ENCODE data around the gene SYT17. TPM values are rescaled to one million over a fixed set of nuclear protein-coding genes. Genes with fewer than 3 reads are reported as not detected.

The SYT17 gene
- total and polyA plus RNA-seq, 10 of the 15 experiments (the other 5 are each of a cell fraction or from before 2014, with no cell fraction given): 3.7 to 12.3 (median 5.0) TPM

DNA sequence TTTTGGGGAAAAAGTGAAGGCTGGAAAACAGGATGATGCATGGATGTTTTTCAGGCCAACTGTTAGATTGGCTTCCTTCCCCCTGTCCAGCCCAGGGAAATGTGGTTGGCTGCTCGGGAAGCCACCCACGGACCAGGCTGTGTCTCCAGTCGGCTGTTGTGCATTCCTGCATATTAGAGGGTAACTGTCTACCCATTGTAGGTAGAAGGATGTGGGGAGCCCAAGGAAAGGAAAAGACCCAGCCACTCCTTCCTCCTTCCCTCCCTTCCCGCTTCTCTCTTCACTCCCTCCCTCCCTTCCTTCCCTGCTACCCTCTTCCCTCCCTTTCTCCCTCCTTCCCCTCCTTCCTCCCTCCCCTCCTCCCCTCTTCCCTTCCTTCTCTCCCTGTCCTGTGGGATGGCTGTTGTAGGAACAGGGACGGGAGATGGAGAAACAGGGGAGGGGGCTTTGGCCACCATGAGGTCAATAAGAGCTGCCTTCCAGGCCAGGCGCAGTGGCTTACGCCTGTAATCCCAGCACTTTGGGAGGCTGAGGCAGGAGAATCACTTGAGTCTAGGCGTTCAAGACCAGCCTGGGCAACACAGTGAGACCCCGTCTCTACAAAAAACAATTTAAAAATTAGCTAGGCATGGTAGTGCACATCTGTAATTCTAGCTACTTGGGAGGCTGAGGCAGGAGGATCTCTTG lies 16.9 kb downstream of the SYT17 start (continued):
- TF ChIP-seq SUPT20H (IDR thresholded peaks at IDR 0.05; ENCODE audit: borderline replicate concordance, control insufficient read depth, low read depth, low read length) (no peak), JUNB (IDR thresholded peaks at IDR 0.05) (no peak)
- TF ChIP-seq, protein P1, sequence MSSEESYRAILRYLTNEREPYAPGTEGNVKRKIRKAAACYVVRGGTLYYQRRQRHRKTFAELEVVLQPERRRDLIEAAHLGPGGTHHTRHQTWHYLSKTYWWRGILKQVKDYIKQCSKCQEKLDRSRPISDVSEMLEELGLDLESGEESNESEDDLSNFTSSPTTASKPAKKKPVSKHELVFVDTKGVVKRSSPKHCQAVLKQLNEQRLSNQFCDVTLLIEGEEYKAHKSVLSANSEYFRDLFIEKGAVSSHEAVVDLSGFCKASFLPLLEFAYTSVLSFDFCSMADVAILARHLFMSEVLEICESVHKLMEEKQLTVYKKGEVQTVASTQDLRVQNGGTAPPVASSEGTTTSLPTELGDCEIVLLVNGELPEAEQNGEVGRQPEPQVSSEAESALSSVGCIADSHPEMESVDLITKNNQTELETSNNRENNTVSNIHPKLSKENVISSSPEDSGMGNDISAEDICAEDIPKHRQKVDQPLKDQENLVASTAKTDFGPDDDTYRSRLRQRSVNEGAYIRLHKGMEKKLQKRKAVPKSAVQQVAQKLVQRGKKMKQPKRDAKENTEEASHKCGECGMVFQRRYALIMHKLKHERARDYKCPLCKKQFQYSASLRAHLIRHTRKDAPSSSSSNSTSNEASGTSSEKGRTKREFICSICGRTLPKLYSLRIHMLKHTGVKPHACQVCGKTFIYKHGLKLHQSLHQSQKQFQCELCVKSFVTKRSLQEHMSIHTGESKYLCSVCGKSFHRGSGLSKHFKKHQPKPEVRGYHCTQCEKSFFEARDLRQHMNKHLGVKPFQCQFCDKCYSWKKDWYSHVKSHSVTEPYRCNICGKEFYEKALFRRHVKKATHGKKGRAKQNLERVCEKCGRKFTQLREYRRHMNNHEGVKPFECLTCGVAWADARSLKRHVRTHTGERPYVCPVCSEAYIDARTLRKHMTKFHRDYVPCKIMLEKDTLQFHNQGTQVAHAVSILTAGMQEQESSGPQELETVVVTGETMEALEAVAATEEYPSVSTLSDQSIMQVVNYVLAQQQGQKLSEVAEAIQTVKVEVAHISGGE (CRISPR knock-in tag; IDR thresholded peaks at IDR 0.05): no peak
- TF ChIP-seq, protein P2, sequence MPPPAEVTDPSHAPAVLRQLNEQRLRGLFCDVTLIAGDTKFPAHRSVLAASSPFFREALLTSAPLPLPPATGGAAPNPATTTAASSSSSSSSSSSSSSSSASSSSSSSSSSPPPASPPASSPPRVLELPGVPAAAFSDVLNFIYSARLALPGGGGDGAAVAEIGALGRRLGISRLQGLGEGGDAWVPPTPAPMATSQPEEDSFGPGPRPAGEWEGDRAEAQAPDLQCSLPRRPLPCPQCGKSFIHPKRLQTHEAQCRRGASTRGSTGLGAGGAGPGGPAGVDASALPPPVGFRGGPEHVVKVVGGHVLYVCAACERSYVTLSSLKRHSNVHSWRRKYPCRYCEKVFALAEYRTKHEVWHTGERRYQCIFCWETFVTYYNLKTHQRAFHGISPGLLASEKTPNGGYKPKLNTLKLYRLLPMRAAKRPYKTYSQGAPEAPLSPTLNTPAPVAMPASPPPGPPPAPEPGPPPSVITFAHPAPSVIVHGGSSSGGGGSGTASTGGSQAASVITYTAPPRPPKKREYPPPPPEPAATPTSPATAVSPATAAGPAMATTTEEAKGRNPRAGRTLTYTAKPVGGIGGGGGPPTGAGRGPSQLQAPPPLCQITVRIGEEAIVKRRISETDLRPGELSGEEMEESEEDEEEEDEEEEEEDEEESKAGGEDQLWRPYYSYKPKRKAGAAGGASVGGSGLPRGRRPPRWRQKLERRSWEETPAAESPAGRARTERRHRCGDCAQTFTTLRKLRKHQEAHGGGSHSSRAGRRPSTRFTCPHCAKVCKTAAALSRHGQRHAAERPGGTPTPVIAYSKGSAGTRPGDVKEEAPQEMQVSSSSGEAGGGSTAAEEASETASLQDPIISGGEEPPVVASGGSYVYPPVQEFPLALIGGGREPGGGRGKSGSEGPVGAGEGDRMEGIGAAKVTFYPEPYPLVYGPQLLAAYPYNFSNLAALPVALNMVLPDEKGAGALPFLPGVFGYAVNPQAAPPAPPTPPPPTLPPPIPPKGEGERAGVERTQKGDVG (CRISPR knock-in tag; IDR thresholded peaks at IDR 0.05): no peak

DNA sequence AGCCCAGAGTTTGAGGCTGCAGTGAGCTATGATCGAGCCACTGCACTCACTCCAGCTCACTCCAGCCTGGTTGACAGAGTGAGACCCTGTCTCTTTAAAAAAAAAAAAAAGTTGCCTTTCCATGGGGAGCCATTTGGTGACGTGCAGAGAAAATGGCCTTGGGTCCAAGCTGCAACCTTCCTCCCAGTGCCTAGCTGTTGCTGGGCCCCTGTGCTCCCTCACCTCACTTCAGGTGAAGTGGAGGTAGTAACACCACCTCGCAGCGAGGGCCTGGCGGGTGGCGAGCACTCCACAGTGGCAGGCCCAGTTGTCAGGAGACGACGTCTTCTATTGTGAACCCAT lies 17.4 kb downstream of the SYT17 start:
- no peak overlapping the region for H3K4me2 ChIP-seq (ENCODE audit: control insufficient read depth, insufficient read depth)
- ChIA-PET RAD21 (ENCODE audit: unreplicated experiment) (no interaction called here), CTCF (interaction anchor here (0.6 to 1.2 kb wide), 2 partner anchors 8 to 68 kb away, joined by 3 to 5 read pairs; no protein-coding TSS in a partner anchor), SMC1A (ENCODE audit: uncharacterized antibody, unreplicated experiment) (no interaction called here), POLR2A (no interaction called here)
- WGBS (ENCODE audit: insufficient coverage, insufficient replicate concordance, low lambda C conversion rate, missing lambda C conversion rate): 59% methylated on average over 8 of the region's 8 CpGs
- H3K9ac ChIP-seq (ENCODE audit: control insufficient read depth, insufficient read depth, low read length): no peak overlapping the region
- no peaks in the 10 kb centered on the region for H4K20me1 ChIP-seq (ENCODE audit: control insufficient read depth, insufficient read depth)
- no peak for TF ChIP-seq SMAD1 (IDR thresholded peaks at IDR 0.05; ENCODE audit: low read depth, partially characterized antibody)
- TF ChIP-seq, protein P3, sequence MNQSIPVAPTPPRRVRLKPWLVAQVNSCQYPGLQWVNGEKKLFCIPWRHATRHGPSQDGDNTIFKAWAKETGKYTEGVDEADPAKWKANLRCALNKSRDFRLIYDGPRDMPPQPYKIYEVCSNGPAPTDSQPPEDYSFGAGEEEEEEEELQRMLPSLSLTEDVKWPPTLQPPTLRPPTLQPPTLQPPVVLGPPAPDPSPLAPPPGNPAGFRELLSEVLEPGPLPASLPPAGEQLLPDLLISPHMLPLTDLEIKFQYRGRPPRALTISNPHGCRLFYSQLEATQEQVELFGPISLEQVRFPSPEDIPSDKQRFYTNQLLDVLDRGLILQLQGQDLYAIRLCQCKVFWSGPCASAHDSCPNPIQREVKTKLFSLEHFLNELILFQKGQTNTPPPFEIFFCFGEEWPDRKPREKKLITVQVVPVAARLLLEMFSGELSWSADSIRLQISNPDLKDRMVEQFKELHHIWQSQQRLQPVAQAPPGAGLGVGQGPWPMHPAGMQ (IDR thresholded peaks at IDR 0.05; ENCODE audit: borderline replicate concordance): no peak
- TF ChIP-seq TARDBP (IDR thresholded peaks at IDR 0.05; ENCODE audit: borderline replicate concordance): no peak
- no peak for TF ChIP-seq ZNF207 (IDR thresholded peaks at IDR 0.05; ENCODE audit: borderline replicate concordance)
- no peaks in the 10 kb centered on the region for H3K4me1 ChIP-seq (ENCODE audit: control insufficient read depth, insufficient read depth, low read length)
- H3K9me3 ChIP-seq (replicated peaks; ENCODE audit: control insufficient read depth, insufficient read depth, low read length): no peaks in the 10 kb centered on the region
- FAIRE-seq: no peak
- H3K27ac ChIP-seq (ENCODE audit: control insufficient read depth, insufficient read depth): no peak overlapping the region
- no peaks in the 10 kb centered on the region; a peak in 1 of 4 replicates for H3K36me3 ChIP-seq (ENCODE audit: control insufficient read depth in 2 of 2, insufficient read depth in 2 of 2, low read length in 1 of 2)
- in situ Hi-C loops (cut with MboI) (no loop called here), intact Hi-C loops (cut with micrococcal nuclease; ENCODE audit: unreplicated experiment) (no loop called here)
- H3K79me2 ChIP-seq (ENCODE audit: control insufficient read depth, insufficient read depth, low read length): no peaks in the 10 kb centered on the region
- no peaks in the 10 kb centered on the region for H3K27me3 ChIP-seq (replicated peaks in 1 of 2; ENCODE audit: control insufficient read depth in 2 of 2, insufficient read depth in 2 of 2, low read length in 1 of 2)
- DNase-seq (ENCODE audit: low read depth, low spot score): no peak
- H3K4me3 ChIP-seq: no peak overlapping the region
- no TSS peak for BruUV-seq (replicated peaks)
- H2AFZ ChIP-seq (ENCODE audit: control insufficient read depth, low read depth, low read length): no peak overlapping the region
- no peak for ATAC-seq

Measured in GM12878 (cell line).